ENCODE results near the gene ZNF423. TPM values are rescaled to one million over a fixed set of nuclear protein-coding genes. Genes with fewer than 3 reads are reported as not detected.

The ZNF423 gene
- total RNA-seq, 1 donor from 2014 or later = 49.8 TPM

GRCh38 chr16:49503256-49504022, 352.5 kb downstream of the ZNF423 start:
- no peaks in the 10 kb centered on the region for H3K9me3 Mint-ChIP-seq (ENCODE audit: low read depth)
- H3K27me3 Mint-ChIP-seq = no peaks in the 10 kb centered on the region
- H3K4me1 Mint-ChIP-seq (ENCODE audit: low read depth) = peaks cover 6% of the 10 kb centered on the region
- H3K4me3 Mint-ChIP-seq (ENCODE audit: low read depth) = no peak overlapping the region
- DNase-seq (ENCODE audit: low spot score, unreplicated experiment) = no peak
- TF ChIP-seq, protein P1, sequence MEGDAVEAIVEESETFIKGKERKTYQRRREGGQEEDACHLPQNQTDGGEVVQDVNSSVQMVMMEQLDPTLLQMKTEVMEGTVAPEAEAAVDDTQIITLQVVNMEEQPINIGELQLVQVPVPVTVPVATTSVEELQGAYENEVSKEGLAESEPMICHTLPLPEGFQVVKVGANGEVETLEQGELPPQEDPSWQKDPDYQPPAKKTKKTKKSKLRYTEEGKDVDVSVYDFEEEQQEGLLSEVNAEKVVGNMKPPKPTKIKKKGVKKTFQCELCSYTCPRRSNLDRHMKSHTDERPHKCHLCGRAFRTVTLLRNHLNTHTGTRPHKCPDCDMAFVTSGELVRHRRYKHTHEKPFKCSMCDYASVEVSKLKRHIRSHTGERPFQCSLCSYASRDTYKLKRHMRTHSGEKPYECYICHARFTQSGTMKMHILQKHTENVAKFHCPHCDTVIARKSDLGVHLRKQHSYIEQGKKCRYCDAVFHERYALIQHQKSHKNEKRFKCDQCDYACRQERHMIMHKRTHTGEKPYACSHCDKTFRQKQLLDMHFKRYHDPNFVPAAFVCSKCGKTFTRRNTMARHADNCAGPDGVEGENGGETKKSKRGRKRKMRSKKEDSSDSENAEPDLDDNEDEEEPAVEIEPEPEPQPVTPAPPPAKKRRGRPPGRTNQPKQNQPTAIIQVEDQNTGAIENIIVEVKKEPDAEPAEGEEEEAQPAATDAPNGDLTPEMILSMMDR (IDR thresholded peaks at IDR 0.05; ENCODE audit: unreplicated experiment) = no peak
- no peak overlapping the region for H3K27ac Mint-ChIP-seq
- H3K36me3 Mint-ChIP-seq (ENCODE audit: insufficient read depth) = peaks cover 2% of the 10 kb centered on the region

GRCh38 chr16:49502136-49502881, 353.6 kb downstream of the ZNF423 start:
- DNase-seq (ENCODE audit: low spot score, unreplicated experiment) = no peak
- Mint-ChIP-seq H3K9me3 (ENCODE audit: low read depth) (no peaks in the 10 kb centered on the region), H3K27me3 (no peaks in the 10 kb centered on the region), H3K27ac (no peak overlapping the region), H3K36me3 (ENCODE audit: insufficient read depth) (peaks cover 2% of the 10 kb centered on the region), H3K4me3 (ENCODE audit: low read depth) (no peak overlapping the region), H3K4me1 (ENCODE audit: low read depth) (peaks cover 2% of the 10 kb centered on the region)
- TF ChIP-seq, protein P1 (IDR thresholded peaks at IDR 0.05; ENCODE audit: unreplicated experiment) = no peak

GRCh38 chr16:49499869-49500610, 355.9 kb downstream of the ZNF423 start:
- no peak overlapping the region for H3K4me3 Mint-ChIP-seq (ENCODE audit: low read depth)
- TF ChIP-seq, protein P1 (IDR thresholded peaks at IDR 0.05; ENCODE audit: unreplicated experiment) = no peak
- H3K9me3 Mint-ChIP-seq (ENCODE audit: low read depth) = no peaks in the 10 kb centered on the region
- DNase-seq (ENCODE audit: low spot score, unreplicated experiment) = no peak
- H3K4me1 Mint-ChIP-seq (ENCODE audit: low read depth) = peaks cover 2% of the 10 kb centered on the region
- H3K27me3 Mint-ChIP-seq = no peaks in the 10 kb centered on the region
- peaks cover 1% of the 10 kb centered on the region for H3K36me3 Mint-ChIP-seq (ENCODE audit: insufficient read depth)
- H3K27ac Mint-ChIP-seq = no peak overlapping the region

DNA sequence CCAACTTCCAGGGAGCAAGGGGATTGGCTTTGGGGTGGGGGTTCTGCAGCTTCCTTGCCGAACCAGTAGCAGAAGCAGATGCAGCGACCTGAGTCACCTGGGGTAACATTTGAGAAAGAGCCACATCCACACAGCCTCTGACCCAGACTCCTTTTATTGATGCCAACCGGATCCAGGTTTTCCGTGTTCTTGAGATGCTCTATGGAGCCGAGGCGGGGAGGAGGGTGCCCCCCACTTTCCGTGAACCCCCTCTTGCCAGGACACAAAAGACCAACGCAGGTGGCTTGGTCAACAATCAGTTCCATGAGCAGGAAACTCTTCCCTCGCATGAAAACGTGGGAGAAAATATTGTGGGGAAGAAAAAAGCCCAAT, 356.5 kb downstream of the ZNF423 start:
- no peaks in the 10 kb centered on the region for H3K27me3 Mint-ChIP-seq
- TF ChIP-seq, protein P1 (IDR thresholded peaks at IDR 0.05; ENCODE audit: unreplicated experiment) = no peak
- H3K9me3 Mint-ChIP-seq (ENCODE audit: low read depth) = no peaks in the 10 kb centered on the region
- no peak for DNase-seq (ENCODE audit: low spot score, unreplicated experiment)
- H3K4me3 Mint-ChIP-seq (ENCODE audit: low read depth) = no peak overlapping the region
- H3K4me1 Mint-ChIP-seq (ENCODE audit: low read depth) = peaks cover 2% of the 10 kb centered on the region
- peaks cover 1% of the 10 kb centered on the region for H3K36me3 Mint-ChIP-seq (ENCODE audit: insufficient read depth)
- H3K27ac Mint-ChIP-seq = no peak overlapping the region
